ENCODE results near the gene SH3D19. TPM values are rescaled to one million over a fixed set of nuclear protein-coding genes. Genes with fewer than 3 reads are reported as not detected.
"Not testable (repeated sequence)": the region's sequence is repeated elsewhere in the genome, so short reads cannot be mapped to it uniquely, and the experiment has no call there.

The SH3D19 gene
- total and polyA plus RNA-seq, 9 donors = 23.5 to 41.7 (median 27.9) TPM

- H3K9me3 ChIP-seq (replicated peaks; ENCODE audit: control insufficient read depth, low read depth, low read length) = no peaks in the 10 kb centered on the region
- H3K27me3 ChIP-seq (ENCODE audit: control insufficient read depth, insufficient read depth, low read length) = no peaks in the 10 kb centered on the region
- no peak overlapping the region for H3K27ac ChIP-seq (ENCODE audit: low read length)
- DNase-seq = no peak
- WGBS (ENCODE audit: insufficient coverage) = no CpG with 5 or more reads among the region's 3 CpGs
- H3K4me3 ChIP-seq (ENCODE audit: low read length) = no peak overlapping the region
- H3K36me3 ChIP-seq (ENCODE audit: control insufficient read depth, insufficient read depth, low read length) = peaks cover 16% of the 10 kb centered on the region
- H3K4me1 ChIP-seq (ENCODE audit: control insufficient read depth, insufficient read depth, low read length) = peaks cover 17% of the 10 kb centered on the region
Measured at GRCh38 chr4:151097759-151098158, 227.6 kb downstream of the SH3D19 start.

DNA sequence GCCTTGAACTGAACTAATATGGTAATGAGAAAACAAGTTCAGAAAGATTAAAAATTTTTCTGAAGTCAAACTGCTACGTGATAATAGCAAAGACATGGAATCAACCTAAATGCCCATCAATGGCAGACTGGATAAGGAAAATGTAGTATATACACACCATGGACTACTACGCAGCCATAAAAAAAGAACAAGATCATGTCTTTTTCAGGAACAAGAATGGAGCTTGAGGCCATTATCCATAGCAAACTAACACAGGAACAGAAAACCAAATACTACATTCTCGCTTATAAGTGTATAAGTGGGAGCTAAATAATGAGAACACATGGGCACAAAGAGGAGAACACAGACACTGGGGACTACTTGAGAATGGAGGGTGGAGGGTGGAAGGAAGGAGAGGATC is 230.3 kb downstream of the SH3D19 start:
- no peak overlapping the region for H3K27ac ChIP-seq (ENCODE audit: low read length)
- H3K4me1 ChIP-seq (ENCODE audit: control insufficient read depth, insufficient read depth, low read length) = peaks cover 6% of the 10 kb centered on the region
- no peaks in the 10 kb centered on the region for H3K36me3 ChIP-seq (ENCODE audit: control insufficient read depth, insufficient read depth, low read length)
- WGBS (ENCODE audit: insufficient coverage) = no CpG with 5 or more reads among the region's 3 CpGs
- H3K9me3 ChIP-seq (replicated peaks; ENCODE audit: control insufficient read depth, low read depth, low read length) = no peaks in the 10 kb centered on the region
- no peak overlapping the region for H3K4me3 ChIP-seq (ENCODE audit: low read length)
- DNase-seq = no peak
- no peaks in the 10 kb centered on the region for H3K27me3 ChIP-seq (ENCODE audit: control insufficient read depth, insufficient read depth, low read length)

DNA sequence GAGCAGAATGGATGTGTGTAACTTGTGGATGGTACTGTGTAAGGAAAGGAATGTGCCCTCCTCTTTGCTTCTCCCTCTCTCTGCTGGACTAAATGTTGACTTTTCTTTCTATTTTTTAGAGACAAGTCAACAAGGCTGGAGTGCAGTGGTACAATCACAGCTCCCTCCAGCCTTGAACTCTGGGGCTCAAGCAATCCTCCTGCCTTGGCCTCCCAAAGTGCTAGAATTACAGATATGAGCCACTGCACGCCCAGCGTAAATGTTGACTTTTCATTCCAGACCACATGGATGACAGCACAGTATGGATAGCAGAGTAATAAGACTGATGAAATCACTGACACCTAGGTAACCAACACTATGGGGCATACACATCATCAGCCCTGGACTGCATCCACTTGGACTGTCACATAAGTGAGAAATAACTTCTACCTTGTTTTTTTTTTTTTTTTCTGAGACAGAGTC is 231.1 kb downstream of the SH3D19 start:
- H3K27ac ChIP-seq (ENCODE audit: low read length) = no peak overlapping the region
- no peaks in the 10 kb centered on the region for H3K27me3 ChIP-seq (ENCODE audit: control insufficient read depth, insufficient read depth, low read length)
- no peaks in the 10 kb centered on the region for H3K9me3 ChIP-seq (replicated peaks; ENCODE audit: control insufficient read depth, low read depth, low read length)
- H3K36me3 ChIP-seq (ENCODE audit: control insufficient read depth, insufficient read depth, low read length) = no peaks in the 10 kb centered on the region
- H3K4me1 ChIP-seq (ENCODE audit: control insufficient read depth, insufficient read depth, low read length) = peaks cover 6% of the 10 kb centered on the region
- H3K4me3 ChIP-seq (ENCODE audit: low read length) = no peak overlapping the region
- DNase-seq = no peak
- no CpG with 5 or more reads among the region's 2 CpGs for WGBS (ENCODE audit: insufficient coverage)

- no peak overlapping the region for H3K27ac ChIP-seq (ENCODE audit: low read length)
- no peaks in the 10 kb centered on the region for H3K27me3 ChIP-seq (ENCODE audit: control insufficient read depth, insufficient read depth, low read length)
- DNase-seq = no peak
- H3K4me1 ChIP-seq (ENCODE audit: control insufficient read depth, insufficient read depth, low read length) = no peaks in the 10 kb centered on the region
- H3K36me3 ChIP-seq (ENCODE audit: control insufficient read depth, insufficient read depth, low read length) = no peaks in the 10 kb centered on the region
- H3K9me3 ChIP-seq (replicated peaks; ENCODE audit: control insufficient read depth, low read depth, low read length) = no peaks in the 10 kb centered on the region
- H3K4me3 ChIP-seq (ENCODE audit: low read length) = no peak overlapping the region
- 50% methylated on average over 2 of the region's 3 CpGs for WGBS (ENCODE audit: insufficient coverage)
Measured at GRCh38 chr4:151093203-151093602, 232.2 kb downstream of the SH3D19 start.

DNA sequence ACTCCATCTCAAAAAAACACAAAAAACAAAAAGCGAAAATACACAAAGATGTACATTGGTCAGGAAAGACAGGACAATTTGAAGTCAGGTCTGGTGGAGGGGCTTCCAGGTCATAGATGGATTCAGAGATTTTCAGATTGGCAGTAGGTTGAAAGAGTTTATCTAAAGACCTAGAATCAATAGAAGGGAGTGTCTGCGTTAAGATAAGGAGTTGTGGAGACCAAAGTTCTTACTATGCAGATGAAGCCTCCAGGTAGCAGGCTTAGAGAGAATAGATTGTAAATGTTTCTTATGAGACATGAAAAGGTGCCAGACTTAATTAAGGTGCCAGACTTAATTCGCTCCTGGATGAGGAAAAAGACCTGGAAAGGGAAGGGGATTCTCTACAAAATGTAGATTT is 232.9 kb downstream of the SH3D19 start:
- Histone ChIP-seq H3K36me3 (ENCODE audit: control insufficient read depth, insufficient read depth, low read length) (no peaks in the 10 kb centered on the region), H3K4me1 (ENCODE audit: control insufficient read depth, insufficient read depth, low read length) (no peaks in the 10 kb centered on the region), H3K4me3 (ENCODE audit: low read length) (no peak overlapping the region), H3K27ac (ENCODE audit: low read length) (no peak overlapping the region), H3K9me3 (replicated peaks; ENCODE audit: control insufficient read depth, low read depth, low read length) (no peaks in the 10 kb centered on the region), H3K27me3 (ENCODE audit: control insufficient read depth, insufficient read depth, low read length) (no peaks in the 10 kb centered on the region)
- WGBS (ENCODE audit: insufficient coverage) = 86% methylated on average over 2 of the region's 3 CpGs
- no peak for DNase-seq

GRCh38 chr4:151091047-151091446 is 234.4 kb downstream of the SH3D19 start:
- no peaks in the 10 kb centered on the region for H3K36me3 ChIP-seq (ENCODE audit: control insufficient read depth, insufficient read depth, low read length)
- no peaks in the 10 kb centered on the region for H3K9me3 ChIP-seq (replicated peaks; ENCODE audit: control insufficient read depth, low read depth, low read length)
- H3K4me1 ChIP-seq (ENCODE audit: control insufficient read depth, insufficient read depth, low read length) = no peaks in the 10 kb centered on the region
- H3K27ac ChIP-seq (ENCODE audit: low read length) = no peak overlapping the region
- no CpG with 5 or more reads among the region's 2 CpGs for WGBS (ENCODE audit: insufficient coverage)
- no peak for DNase-seq
- no peaks in the 10 kb centered on the region for H3K27me3 ChIP-seq (ENCODE audit: control insufficient read depth, insufficient read depth, low read length)
- H3K4me3 ChIP-seq (ENCODE audit: low read length) = no peak overlapping the region

- Histone ChIP-seq H3K4me3 (ENCODE audit: low read length) (no peak overlapping the region), H3K4me1 (ENCODE audit: control insufficient read depth, insufficient read depth, low read length) (no peaks in the 10 kb centered on the region), H3K27me3 (ENCODE audit: control insufficient read depth, insufficient read depth, low read length) (no peaks in the 10 kb centered on the region), H3K36me3 (ENCODE audit: control insufficient read depth, insufficient read depth, low read length) (no peaks in the 10 kb centered on the region), H3K9me3 (replicated peaks; ENCODE audit: control insufficient read depth, low read depth, low read length) (no peaks in the 10 kb centered on the region), H3K27ac (ENCODE audit: low read length) (no peak overlapping the region)
- 79% methylated on average over 6 of the region's 8 CpGs for WGBS (ENCODE audit: insufficient coverage)
- no peak for DNase-seq
Measured at GRCh38 chr4:151087467-151087866, 237.9 kb downstream of the SH3D19 start.

DNA sequence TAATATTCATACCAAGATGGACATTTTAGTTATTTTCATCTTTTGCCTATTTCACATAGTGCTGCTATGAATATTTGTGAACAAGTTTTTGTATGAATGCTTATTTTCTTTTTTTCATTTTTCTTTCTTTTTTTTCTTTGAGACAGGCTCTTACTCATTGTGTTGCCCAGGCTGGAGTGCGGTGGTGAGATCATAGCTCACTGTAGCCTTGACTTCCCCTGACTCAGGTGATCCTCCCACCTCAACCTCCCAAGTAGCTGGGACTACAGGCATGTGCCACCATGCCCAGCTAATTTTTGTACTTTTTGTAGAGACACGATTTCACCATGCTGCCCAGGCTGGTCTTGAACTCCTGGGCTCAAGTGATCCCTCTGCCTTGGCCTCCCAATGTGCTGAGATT is 247.4 kb downstream of the SH3D19 start:
- not testable (repeated sequence) for H3K4me3 ChIP-seq (ENCODE audit: low read length); H3K4me1 ChIP-seq (ENCODE audit: control insufficient read depth, insufficient read depth, low read length); DNase-seq; H3K27ac ChIP-seq (ENCODE audit: low read length); H3K9me3 ChIP-seq (replicated peaks; ENCODE audit: control insufficient read depth, low read depth, low read length); H3K27me3 ChIP-seq (ENCODE audit: control insufficient read depth, insufficient read depth, low read length); H3K36me3 ChIP-seq (ENCODE audit: control insufficient read depth, insufficient read depth, low read length)
- 83% methylated on average over 2 of the region's 2 CpGs for WGBS (ENCODE audit: insufficient coverage)

DNA sequence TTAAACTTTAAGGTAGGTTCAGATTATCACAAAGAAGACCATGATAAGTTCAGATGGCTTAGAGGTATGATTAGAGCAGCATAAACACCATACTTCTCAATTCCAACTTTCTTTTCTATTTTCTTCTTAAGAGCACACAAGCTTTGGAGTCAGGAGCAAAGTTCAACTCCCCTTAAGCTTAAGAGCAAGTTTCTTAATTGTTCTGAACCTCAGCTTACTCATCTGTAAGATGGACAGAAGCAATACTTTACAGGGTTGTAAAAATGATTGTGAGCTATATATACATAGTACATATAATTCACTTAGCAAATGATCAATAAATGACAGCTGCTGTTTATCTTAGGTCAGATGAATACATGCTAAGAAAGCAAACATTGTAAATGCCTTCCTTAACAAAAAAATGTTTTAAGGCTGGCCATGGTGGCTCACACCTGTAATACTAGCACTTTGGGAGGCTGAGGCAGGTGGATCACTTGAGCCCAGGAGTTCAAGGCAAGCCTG is 250.9 kb downstream of the SH3D19 start:
- H3K4me3 ChIP-seq (ENCODE audit: low read length) = no peak overlapping the region
- no peaks in the 10 kb centered on the region for H3K36me3 ChIP-seq (ENCODE audit: control insufficient read depth, insufficient read depth, low read length)
- no peaks in the 10 kb centered on the region for H3K4me1 ChIP-seq (ENCODE audit: control insufficient read depth, insufficient read depth, low read length)
- no peak for DNase-seq
- H3K27me3 ChIP-seq (ENCODE audit: control insufficient read depth, insufficient read depth, low read length) = no peaks in the 10 kb centered on the region
- no peaks in the 10 kb centered on the region for H3K9me3 ChIP-seq (replicated peaks; ENCODE audit: control insufficient read depth, low read depth, low read length)
- H3K27ac ChIP-seq (ENCODE audit: low read length) = no peak overlapping the region
